GM21786 (cell line): Measurements from ENCODE around the gene NOM1.

Source experiments
- ATAC-seq: cut with Tn5 transposase; IDR thresholded peaks from one replicate; pipeline ENCODE4 v1.9.1; 2021; ENCODE audit not compliant: unreplicated experiment

NOM1 gene

DNA sequence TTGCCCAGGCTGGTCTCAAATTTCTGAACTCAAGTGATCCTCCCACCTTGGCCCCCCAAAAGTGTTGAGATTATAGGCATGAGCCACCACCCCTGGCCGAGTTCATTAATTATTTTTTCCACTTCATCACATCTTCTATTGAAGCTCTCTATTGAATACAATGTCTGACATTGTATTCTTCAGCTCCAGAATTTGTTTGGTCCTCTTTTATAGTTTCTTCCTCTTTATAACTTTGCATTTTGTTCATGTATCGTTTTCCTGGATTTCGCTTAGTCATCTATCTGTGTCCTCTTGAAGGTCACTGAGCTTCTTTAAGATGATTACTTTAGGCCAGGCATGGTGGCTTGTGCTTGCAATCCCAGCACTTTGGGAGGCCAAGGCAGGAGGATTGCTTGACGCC, 30.2 kb downstream of the NOM1 start:
- no peak for ATAC-seq

DNA sequence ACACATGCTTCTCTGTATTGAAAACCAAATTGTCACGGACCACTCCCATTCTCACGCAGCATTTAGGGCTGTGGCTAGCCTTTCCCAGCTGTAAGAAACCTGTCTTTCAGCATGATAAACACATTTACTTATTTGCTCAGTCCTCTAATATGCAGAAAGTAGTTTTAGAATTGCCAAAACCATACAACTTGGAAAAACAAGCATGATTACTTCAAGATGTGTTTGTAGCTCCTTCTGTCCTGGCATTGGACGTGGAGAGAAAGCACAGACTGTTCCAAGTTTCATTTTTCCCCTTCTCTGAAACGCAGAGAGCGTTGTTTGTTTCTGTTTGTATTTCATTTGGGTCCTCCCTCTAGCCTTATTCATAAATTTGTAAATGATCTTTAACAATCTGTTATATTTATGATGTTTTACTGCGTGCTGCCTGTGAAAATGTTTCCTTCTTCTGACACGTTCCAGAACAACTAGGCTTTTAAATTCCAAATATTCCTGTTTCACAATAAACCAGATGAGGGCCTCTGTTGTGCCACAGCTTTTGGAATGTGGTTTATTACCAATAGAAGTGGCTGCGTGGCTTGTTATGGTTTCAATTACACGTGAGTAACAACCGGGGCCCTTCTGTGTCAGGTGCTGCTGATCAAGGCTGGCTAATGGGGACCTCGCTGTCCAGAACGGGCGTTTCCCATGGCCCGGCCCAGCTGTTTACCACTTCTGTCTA, 34.8 kb downstream of the NOM1 start:
- no peak for ATAC-seq

DNA sequence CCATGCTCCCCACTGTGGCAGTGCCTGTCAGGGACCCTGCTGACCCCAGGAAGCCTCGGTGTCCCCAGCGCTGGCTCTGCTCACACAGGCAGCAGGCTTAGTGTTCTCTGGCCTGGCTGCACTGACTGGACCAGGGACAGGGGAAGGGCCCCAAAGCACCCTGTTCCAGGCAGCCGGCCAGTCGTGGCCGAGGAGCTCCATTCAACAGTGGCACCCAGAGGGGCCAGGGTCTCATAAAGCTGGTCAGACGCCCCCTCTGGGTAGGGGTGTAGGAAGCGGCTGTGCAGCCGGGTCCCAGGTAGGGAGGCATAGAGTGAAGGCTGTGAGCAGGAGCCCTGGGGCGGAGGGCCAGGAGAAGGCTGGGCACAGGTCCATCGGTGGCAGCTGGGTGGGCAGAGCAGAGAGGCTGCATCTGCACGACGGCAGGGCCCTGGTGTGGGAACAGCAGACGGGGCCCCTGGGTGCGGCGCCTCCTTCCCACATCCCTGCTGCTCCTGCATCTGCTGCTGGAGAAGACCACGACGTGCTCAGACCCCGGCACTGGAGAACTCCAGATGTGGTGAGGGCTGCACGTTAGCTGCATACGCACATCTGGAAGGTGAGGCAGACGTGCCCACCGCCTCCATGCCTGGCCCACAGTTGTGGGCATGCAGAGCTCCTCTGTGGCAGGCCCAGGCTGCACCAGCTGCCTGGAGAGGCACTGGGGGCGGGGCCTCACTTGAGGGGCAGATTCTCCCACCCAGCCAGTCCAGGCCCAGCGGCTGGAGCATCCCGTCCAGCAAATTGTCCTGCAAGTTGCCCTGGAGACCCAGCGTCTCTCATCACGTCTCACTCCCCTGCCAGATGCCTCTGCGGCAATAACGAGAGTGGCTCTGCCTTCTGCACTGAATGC, 35.8 kb downstream of the NOM1 start:
- no peak for ATAC-seq

GRCh38 chr7:156986378-156986777, 36.9 kb downstream of the NOM1 start:
- ATAC-seq = no peak

DNA sequence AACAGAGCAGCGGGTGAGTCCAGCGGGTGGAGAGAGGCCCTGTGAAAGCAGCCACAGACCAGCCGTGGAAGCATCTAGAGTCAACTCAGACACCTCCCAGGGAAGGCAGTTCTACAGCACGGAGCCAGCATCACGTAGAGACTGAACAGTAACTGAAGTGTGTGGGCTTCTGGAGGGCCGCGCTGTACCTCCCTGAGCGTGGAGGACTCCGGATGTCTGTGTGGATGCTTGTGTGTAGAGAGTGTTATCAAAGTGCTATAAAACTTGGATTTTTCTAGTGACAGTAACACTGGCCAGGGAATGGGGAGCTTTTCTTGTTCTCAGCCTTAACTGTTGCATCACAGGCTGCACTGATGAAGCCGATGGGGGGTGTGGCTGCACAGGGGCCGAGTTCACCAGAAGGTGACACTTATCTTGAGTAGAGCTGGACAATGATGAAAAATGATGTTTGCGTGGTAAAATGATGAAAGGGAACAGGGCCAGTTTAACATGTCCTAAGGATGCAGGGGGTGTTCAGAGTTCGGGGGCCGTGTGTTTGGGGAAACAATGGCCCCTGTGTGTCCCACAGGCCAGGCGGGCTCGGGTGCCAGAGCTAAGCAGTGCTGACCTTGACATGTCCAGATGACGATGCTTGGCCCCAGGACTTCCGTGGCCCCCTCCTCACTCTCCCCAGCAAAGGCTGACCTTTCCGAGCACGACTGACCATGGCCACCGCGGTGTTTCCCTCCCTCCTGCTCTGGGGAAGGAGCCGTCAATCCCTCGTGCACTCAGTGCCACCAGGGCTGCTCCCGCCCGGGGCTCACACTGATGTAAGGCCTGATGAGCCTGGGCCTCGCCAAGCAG, 39.1 kb downstream of the NOM1 start:
- no peak for ATAC-seq

DNA sequence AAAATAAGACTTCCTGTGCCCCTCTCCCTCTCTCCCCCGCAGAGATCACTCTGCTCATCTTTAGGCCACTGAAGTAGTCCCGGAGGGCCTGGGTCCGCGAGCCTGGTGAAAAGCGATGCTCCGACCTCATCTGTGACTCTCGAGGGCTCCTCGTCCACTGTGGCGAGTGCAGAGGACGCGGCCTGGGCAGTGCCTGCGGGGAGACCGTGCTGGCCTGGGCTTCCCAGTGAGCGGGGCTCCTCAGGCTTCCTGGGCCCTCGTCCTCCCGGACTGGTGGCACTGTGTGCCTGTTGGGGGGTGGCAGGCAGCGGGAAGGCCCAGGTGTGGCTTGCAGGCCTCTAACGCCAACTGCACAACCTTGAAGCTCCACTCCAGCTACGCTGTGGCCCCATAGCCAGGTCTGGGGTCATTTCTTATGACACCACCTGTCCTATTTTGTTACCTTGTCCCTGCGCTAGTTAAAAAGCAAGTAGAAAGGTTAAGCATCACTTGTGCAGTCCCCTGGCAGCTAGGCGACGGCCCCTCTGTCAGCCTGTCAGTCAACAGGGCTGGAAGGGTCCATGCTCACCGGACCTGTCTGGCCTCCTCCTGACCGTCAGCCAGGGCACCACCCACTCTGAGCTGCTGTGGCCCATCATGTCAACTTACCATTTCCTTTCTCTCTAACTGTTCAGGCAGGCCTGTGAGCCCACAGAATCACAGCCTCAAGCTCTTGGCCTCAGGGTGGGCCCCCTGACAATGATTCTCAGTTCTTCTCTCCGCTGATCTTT, 40.4 kb downstream of the NOM1 start:
- no peak for ATAC-seq

GRCh38 chr7:156993021-156993924, 43.8 kb downstream of the NOM1 start:
- ATAC-seq = no peak

- ATAC-seq = no peak
Observed at GRCh38 chr7:156993925-156994235, 44.4 kb downstream of the NOM1 start.

GRCh38 chr7:156994417-156994816, 44.9 kb downstream of the NOM1 start:
- no peak for ATAC-seq

GRCh38 chr7:156998988-156999957, 49.8 kb downstream of the NOM1 start:
- ATAC-seq = no peak

DNA sequence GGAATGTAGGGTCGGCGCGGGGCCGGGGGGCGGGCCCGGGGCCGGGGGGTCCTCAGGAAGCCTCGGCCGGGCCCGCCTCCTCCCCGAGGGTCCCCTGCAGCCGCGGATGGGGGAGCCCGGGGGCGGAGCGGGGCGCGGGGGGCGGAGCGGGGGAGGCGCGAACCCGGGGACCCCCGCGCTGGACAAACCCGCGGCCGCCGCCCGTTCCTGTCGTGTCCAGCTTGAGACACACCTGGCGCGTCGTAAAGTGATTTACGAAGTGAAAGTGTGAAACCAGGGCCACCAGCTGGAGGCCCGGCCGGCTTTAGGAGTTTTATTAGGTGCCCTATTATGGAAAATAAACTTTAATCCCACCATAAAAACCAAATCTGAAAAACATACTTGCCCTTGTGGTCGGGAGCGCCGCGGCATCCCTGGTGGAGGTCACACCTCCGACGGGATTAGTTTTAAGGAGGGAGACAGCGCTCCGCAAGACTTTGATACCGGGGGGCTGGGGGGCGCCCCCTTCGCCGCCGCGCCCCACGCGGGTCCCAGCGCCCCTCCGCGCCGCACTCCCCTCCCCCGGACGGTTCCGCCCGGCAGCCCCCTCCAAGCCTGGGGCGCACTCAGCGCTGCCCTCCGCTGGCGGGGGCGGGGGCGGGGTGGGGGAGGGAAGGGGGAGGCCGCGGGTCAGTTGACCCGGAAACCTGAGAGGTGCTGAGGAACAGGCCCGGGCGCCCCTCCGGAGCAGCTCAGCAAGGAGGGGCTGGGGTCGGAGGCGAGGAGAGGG, 50.6 kb downstream of the NOM1 start:
- ATAC-seq = peak; percentile 34

GRCh38 chr7:157000741-157001653, 51.5 kb downstream of the NOM1 start:
- no peak for ATAC-seq

- no peak for ATAC-seq
Observed at GRCh38 chr7:157001920-157002818, 52.7 kb downstream of the NOM1 start.

DNA sequence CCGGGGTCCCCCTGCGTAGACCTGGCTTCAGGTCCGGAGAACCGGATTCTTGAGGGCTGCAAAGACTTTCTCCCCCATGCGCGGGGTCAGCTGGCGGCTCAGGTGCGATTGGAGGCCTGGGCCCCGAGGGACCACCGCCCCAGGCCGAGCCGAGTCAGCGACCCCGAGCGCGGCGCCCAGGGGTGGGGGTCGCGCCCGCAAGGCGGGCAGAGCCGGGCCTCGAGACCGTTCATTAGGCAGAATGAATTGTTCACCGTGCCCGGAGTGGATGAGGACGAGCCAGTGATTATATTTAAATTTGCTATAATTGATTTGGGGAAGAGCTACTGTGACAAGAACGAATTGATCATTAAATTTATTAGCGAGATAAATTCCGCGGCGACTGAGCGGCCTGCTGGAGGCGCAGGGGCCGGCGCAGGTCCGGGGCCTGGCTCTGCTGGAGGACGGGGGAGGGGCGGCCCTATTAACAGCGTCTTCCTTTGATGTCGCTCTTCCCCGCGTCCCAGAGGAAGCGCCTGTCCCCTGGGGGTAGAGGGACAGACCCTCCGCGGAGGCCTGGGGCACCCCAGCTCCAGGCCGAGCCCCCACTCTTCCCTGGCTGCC, 53.4 kb downstream of the NOM1 start:
- ATAC-seq = no peak

DNA sequence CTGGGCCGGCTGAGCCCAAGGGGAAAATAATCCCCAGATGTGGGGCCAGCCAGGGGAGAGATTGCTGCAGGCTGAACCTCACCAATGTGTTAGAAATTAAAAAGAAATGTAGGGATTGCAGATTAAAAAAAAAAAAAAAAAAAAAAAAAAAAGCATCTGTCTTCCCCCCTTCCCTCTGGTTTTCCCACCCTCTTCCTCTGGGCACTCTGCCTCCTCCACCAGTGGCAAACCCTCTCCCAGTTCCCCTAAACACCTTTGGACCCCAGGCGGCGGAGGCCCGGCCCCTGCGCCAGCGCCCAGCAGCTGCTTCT, 53.9 kb downstream of the NOM1 start:
- ATAC-seq = no peak
